Stimulated activated CD4-positive, alpha-beta T cell treated with anti-CD3 and anti-CD28 coated beads, Interleukin-1b, Interleukin-23, amount 100 ng/mL, for 4 hours (primary cell): ENCODE measurements around the gene TEX19.
"Not testable (repeated sequence)": the region's sequence is repeated elsewhere in the genome, so short reads cannot be mapped to it uniquely, and the experiment has no call there.

Source experiments
- DNase-seq, 2 donors: peaks; one replicate each; pipeline ENCODE4 v3.0.0-alpha.2; 2020; ENCODE audit warnings: low read depth in 2 of 2

TEX19 gene

DNA sequence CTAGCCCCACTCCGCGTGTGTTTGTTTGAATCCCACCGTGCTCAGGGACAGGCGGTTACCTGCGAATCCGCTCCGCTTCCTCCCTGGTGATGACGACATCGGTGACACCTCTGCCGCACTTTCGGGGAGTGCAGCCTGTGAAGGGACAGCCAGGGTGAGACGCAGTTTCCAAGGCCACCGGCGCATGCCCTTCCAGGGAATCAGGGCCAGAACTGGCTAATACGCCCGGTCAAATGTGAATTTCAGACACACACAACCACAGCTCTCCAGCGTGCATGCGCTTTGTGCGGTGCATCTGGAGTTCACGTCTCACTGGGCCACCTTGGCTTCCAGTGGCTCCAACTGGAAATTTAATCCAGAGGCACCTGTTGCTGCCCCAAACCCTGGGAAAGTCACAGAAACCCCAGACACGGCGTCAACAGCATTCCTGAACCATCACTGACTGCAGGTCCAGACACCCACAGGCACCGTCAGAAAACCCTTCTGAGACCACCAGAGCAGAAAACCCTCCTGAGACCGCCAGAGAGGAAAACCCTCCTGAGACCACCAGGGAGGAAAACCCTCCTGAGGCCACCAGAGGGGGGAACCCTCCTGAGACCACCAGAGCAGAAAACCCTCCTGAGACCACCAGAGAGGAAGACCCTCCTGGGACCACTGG, 52.5 kb downstream of the TEX19 start:
- DNase-seq: no peak

DNA sequence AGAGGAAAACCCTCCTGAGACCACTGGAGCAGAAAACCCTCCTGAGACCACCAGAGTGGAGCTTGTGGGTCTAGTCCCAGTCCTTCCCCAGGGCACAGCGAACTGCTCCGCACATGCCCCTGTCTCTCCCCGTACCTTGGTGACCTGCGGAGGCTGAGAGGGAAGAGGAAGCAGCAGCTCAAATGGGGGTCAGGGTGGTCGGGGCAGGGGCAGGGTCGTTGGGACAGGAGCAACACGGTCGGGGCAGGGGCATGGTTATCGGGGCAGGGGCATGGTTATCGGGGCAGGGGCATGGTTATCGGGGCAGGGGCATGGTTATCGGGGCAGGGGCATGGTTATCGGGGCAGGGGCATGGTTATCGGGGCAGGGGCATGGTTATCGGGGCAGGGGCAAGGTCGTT, 53.0 kb downstream of the TEX19 start:
- DNase-seq: not testable (repeated sequence)

DNA sequence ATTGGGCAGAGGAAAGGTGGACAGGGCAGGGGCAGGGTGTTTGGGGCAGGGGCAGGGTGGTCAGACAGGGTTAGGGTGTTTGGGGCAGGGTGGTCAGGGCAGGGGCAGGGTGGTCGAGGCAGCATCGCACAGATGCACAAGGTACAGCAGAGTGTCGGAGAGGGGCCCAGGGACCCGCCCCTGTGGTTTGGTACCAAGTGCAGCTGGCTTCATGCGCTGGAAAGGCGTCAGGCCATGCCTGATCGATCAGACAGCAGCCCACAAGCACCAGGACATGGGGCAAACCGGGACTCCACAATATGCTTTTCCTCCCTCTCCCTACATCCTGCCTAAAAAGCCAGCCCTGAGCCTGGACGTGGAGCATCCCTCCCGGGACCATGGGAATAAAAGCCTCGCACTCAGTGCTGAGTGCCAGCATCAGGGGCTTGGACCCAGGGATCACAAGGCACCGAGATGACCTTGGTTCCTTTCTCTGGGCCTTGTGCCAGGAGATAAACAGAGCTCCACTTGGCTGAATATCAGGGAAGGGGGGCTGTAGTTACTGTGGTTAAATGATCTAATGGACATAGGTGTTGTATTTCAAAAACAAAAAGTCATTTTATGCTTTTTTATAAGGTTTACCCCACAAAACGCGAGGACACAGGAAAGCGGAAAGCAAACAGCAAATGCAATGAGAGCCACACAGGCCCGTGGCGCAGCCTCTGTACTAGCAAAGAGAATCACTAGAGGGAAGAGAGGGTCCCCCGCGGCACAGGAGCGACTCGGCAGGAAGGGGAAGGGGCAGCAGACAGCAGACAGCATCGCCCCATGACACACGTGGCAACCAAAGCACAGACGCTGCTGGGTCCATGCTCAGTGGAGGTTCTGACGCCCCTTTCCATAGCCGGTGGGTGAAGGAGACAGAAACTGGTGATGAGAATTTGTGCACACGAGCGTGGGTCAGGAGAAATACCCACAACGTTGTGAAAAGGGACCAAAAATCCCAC, 53.8 kb downstream of the TEX19 start:
- no peak for DNase-seq
